DND-41 (cell line): ENCODE data around the gene IRAG1.

Source experiments
- EZH2 ChIP-seq: IDR thresholded peaks from 3 replicates; pipeline ENCODE4 v1.6.1; 2012; ENCODE audit warnings: borderline replicate concordance, low read depth, mild to moderate bottlenecking, moderate library complexity, low read length, inconsistent platforms; ENCODE audit not compliant: severe bottlenecking
- TF ChIP-seq, protein P1 (sequence below): IDR thresholded peaks from 2 replicates; pipeline ENCODE4 v1.5.1; 2012; ENCODE audit warnings: borderline replicate concordance, low read length, moderate library complexity, mild to moderate bottlenecking; ENCODE audit not compliant: poor library complexity, severe bottlenecking; ENCODE audit errors: extremely low read depth

DNA sequence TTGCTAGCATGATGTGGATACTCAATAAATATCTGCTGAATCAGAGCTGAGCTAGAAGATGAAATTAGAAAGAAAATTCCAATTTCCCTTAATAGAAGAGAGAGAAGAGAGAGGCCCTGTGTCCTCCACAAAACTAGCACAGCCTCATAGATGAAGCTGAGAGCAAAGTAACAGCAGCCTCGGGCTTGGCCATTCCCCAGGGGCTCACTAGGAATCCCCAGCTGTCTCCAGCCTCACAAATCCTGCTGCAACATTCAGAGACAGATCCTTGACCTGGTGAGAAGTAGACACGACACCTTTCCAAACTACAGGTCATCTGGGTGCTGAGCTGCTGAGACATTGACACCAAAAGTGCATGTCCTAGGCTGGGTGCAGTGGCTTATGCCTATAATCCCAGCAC, 26.1 kb upstream of the IRAG1 start:
- TF ChIP-seq, protein P1, sequence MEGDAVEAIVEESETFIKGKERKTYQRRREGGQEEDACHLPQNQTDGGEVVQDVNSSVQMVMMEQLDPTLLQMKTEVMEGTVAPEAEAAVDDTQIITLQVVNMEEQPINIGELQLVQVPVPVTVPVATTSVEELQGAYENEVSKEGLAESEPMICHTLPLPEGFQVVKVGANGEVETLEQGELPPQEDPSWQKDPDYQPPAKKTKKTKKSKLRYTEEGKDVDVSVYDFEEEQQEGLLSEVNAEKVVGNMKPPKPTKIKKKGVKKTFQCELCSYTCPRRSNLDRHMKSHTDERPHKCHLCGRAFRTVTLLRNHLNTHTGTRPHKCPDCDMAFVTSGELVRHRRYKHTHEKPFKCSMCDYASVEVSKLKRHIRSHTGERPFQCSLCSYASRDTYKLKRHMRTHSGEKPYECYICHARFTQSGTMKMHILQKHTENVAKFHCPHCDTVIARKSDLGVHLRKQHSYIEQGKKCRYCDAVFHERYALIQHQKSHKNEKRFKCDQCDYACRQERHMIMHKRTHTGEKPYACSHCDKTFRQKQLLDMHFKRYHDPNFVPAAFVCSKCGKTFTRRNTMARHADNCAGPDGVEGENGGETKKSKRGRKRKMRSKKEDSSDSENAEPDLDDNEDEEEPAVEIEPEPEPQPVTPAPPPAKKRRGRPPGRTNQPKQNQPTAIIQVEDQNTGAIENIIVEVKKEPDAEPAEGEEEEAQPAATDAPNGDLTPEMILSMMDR, result no peak
- TF ChIP-seq EZH2, result no peak
